Ovary (tissue), 3 donors: ENCODE data around the gene VARS2.

Source experiments
- CTCF ChIP-seq, 3 donors: fragments of 450-650 bp in 2 of 3; fragments of 200-600 bp in 1 of 3; IDR thresholded peaks; one replicate each; pipeline versions ENCODE4 v1.5.1 to v1.8.0; 2016 to 2022; ENCODE audit warnings: antibody characterized with exemption in 3 of 3, mild to moderate bottlenecking in 1 of 3
- POLR2A ChIP-seq: fragments of 450-650 bp; IDR thresholded peaks from one replicate; pipeline ENCODE4 v1.6.1; 2017; ENCODE audit warnings: antibody characterized with exemption, mild to moderate bottlenecking, moderate library complexity
- donor health status: DM: no; HTN: no; CAD: no.

GRCh38 chr6:30900863-30901417 lies 13.1 kb upstream of the VARS2 start:
- TF ChIP-seq CTCF (IDR thresholded peaks at IDR 0.05) = no peak
- no peak for TF ChIP-seq POLR2A
